Central memory CD8-positive, alpha-beta T cell (primary cell): Measurements from ENCODE around the gene PRR15L.
"Not testable (repeated sequence)": the region's sequence is repeated elsewhere in the genome, so short reads cannot be mapped to it uniquely, and the experiment has no call there.

Experiments used
- ATAC-seq: fragments of 150-1000 bp; cut with Tn5 transposase; replicated peaks from 2 replicates; pipeline ENCODE4 v1.10.0; 2022; ENCODE audit warnings: mild to moderate bottlenecking, moderate FRiP score, moderate number of reproducible peaks; ENCODE audit not compliant: poor library complexity, severe bottlenecking; ENCODE audit errors: extremely low read depth
- DNase-seq, 2 donors: peaks; one replicate each; pipeline ENCODE4 v3.0.0; 2021; ENCODE audit warnings: low spot score in 2 of 2
- H3K27ac Mint-ChIP-seq: one replicate; pipeline ENCODE4 v1.8.0; 2022; ENCODE audit warnings: low read depth, mild to moderate bottlenecking, moderate library complexity, mixed read lengths
- H3K27me3 Mint-ChIP-seq: one replicate; pipeline ENCODE4 v1.8.0; 2022; ENCODE audit warnings: mixed read lengths
- H3K36me3 Mint-ChIP-seq: one replicate; pipeline ENCODE4 v1.8.0; 2022; ENCODE audit warnings: mild to moderate bottlenecking, moderate library complexity, mixed read lengths; ENCODE audit not compliant: insufficient read depth
- H3K4me1 Mint-ChIP-seq: one replicate; pipeline ENCODE4 v1.8.0; 2022; ENCODE audit warnings: mixed read lengths
- H3K4me3 Mint-ChIP-seq: one replicate; pipeline ENCODE4 v1.8.0; 2022; ENCODE audit warnings: mild to moderate bottlenecking, moderate library complexity, mixed read lengths
- H3K9me3 Mint-ChIP-seq: one replicate; pipeline ENCODE4 v1.8.0; 2022; ENCODE audit warnings: mixed read lengths

Gene PRR15L

DNA sequence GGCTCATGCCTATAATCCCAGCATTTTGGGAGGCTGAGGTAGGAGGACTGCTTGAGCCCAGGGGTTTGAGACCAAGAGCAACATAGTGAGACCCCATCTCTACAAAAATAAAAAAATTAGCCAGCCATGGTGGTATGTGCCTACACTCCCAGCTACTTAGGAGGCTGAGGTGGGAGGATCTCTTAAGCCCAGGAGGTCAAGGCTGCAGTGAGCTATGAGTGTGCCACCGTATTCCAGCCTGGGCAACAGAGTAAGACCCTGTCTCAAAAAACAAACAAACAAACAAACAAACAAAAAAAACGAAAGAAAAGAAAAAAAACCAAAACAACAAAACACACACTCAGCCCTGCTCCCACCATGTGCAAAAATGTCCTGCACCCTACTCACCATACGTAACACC is 22.2 kb downstream of the PRR15L start:
- not testable (repeated sequence) for H3K27me3 Mint-ChIP-seq, DNase-seq, H3K36me3 Mint-ChIP-seq, H3K4me3 Mint-ChIP-seq, H3K9me3 Mint-ChIP-seq, ATAC-seq, H3K27ac Mint-ChIP-seq
- peaks cover 11% of the 10 kb centered on the region for H3K4me1 Mint-ChIP-seq

DNA sequence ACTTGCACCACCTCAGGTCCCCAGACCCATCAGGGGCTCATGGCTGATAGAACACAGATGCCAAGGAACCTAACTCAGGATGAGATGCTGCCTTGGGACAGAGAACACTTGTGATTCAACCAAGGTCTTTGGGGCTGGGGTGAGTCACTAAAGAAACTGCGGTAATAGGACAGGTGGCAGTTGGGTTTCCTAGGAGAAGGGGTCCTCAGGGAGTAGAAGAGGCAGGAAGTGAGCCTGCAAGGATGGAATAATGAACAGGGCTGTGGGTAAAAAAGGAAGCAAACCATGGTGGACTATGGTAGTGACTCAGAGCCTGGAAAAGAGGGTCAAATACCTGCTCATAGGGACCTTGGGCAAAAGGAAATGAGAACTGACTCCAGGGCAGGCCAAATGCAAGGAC is 22.8 kb downstream of the PRR15L start:
- ATAC-seq (no peak), DNase-seq (no peak)
- no peak overlapping the region for H3K4me3 Mint-ChIP-seq
- H3K4me1 Mint-ChIP-seq = peaks cover 11% of the 10 kb centered on the region
- peak overlapping the region; percentile 10 for H3K27ac Mint-ChIP-seq
- H3K36me3 Mint-ChIP-seq = peaks cover 2% of the 10 kb centered on the region
- H3K9me3 Mint-ChIP-seq = no peaks in the 10 kb centered on the region
- no peaks in the 10 kb centered on the region for H3K27me3 Mint-ChIP-seq

DNA sequence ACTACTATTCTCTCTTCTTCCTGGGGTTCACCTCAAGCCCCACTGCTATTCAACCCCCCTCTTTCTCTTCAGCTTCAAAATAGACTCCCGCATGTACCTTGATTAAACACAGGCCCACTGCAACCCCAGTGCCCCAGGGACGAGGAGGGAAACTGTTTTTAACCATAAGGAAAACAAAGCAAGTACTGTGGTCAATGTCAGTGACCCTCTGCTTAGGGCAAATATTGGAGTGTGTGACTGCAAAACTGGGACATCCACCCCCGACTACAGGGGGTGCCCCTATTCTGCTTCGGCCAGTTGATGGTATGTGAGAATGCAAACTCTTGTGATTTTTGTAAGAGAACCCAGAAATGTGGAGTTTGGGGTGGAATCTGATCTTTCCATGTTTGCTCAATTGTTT is 25.8 kb downstream of the PRR15L start:
- H3K27ac Mint-ChIP-seq = peak overlapping the region; percentile 74
- no peaks in the 10 kb centered on the region for H3K9me3 Mint-ChIP-seq
- ATAC-seq (no peak), DNase-seq (no peak)
- H3K4me1 Mint-ChIP-seq = peaks cover 12% of the 10 kb centered on the region
- no peaks in the 10 kb centered on the region for H3K27me3 Mint-ChIP-seq
- peaks cover 15% of the 10 kb centered on the region for H3K36me3 Mint-ChIP-seq
- no peak overlapping the region for H3K4me3 Mint-ChIP-seq

- Mint-ChIP-seq H3K36me3 (peaks cover 34% of the 10 kb centered on the region), H3K9me3 (no peaks in the 10 kb centered on the region), H3K27me3 (no peaks in the 10 kb centered on the region), H3K4me1 (peaks cover 10% of the 10 kb centered on the region), H3K27ac (no peak overlapping the region), H3K4me3 (no peak overlapping the region)
- DNase-seq = no peak
- no peak for ATAC-seq
These were observed 28.3 kb downstream of the PRR15L start for GRCh38 chr17:47929218-47930000.

DNA sequence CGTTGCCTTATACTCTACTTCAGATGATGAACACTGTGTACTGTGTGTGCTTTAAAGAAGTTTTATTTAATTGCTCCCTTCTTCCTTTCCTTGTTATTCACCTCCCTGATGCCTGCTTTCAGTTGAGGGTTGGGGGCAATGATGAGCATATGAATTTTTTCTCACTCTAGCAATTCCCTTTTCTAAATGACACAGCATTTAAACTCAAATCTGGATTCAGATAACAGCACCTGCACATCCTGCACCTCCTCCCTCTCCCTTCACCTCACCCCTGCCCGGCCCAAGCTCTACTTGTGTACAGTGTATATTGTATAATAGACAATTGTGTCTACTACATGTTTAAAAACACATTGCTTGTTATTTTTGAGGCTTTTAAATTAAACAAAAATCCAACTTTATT is 29.3 kb downstream of the PRR15L start:
- no peak for DNase-seq
- Mint-ChIP-seq H3K4me3 (no peak overlapping the region), H3K4me1 (peaks cover 10% of the 10 kb centered on the region), H3K9me3 (no peaks in the 10 kb centered on the region), H3K36me3 (peaks cover 43% of the 10 kb centered on the region), H3K27me3 (no peaks in the 10 kb centered on the region), H3K27ac (peak overlapping the region; percentile 8)
- ATAC-seq = no peak

- H3K4me1 Mint-ChIP-seq = peaks cover 10% of the 10 kb centered on the region
- DNase-seq (no peak), ATAC-seq (no peak)
- no peaks in the 10 kb centered on the region for H3K27me3 Mint-ChIP-seq
- no peak overlapping the region for H3K4me3 Mint-ChIP-seq
- H3K36me3 Mint-ChIP-seq = peaks cover 46% of the 10 kb centered on the region
- H3K27ac Mint-ChIP-seq = peak overlapping the region; percentile 8
- no peaks in the 10 kb centered on the region for H3K9me3 Mint-ChIP-seq
These were observed 29.8 kb downstream of the PRR15L start for GRCh38 chr17:47927821-47928400.

DNA sequence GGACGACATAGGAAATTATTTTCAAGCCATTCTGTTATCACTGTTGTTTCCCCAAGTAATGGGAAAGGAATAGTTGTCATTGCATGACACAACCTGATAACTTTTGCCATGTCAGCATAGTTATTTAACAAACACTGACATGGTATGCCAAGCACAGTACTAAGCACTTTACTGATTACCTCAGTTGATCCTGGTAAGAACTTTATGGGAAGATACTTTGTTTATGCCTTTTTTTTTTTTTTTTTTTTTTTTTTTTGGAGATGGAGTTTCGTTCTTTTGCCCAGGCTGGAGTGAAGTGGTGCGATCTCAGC is 32.0 kb downstream of the PRR15L start:
- H3K9me3 Mint-ChIP-seq = no peaks in the 10 kb centered on the region
- ATAC-seq (no peak), DNase-seq (no peak)
- H3K4me3 Mint-ChIP-seq = no peak overlapping the region
- H3K36me3 Mint-ChIP-seq = peaks cover 60% of the 10 kb centered on the region
- no peak overlapping the region for H3K27ac Mint-ChIP-seq
- H3K4me1 Mint-ChIP-seq = peaks cover 5% of the 10 kb centered on the region
- no peaks in the 10 kb centered on the region for H3K27me3 Mint-ChIP-seq

- peaks cover 5% of the 10 kb centered on the region for H3K4me1 Mint-ChIP-seq
- H3K27ac Mint-ChIP-seq = no peak overlapping the region
- ATAC-seq (no peak), DNase-seq (no peak)
- no peaks in the 10 kb centered on the region for H3K9me3 Mint-ChIP-seq
- peaks cover 62% of the 10 kb centered on the region for H3K36me3 Mint-ChIP-seq
- no peaks in the 10 kb centered on the region for H3K27me3 Mint-ChIP-seq
- no peak overlapping the region for H3K4me3 Mint-ChIP-seq
These were observed 32.7 kb downstream of the PRR15L start for GRCh38 chr17:47924785-47925677.

DNA sequence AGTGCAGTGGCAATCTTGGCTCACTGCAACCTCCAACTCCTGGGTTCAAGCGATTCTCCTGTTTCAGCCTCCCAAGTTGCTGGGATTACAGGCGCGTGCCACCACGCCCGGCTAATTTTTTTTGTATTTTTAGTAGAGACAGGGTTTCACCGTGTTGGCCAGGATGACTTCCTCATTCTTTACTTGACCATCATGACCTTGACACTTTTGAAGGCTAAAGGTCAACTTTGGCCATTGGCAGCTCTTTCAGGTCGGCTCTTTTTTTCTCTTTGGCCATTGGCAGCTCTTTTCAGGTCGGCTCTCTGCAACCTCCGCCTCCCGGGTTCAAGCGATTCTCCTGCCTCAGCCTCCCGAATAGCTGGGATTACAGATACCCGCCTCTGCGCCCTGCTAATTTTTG is 37.8 kb downstream of the PRR15L start:
- not testable (repeated sequence) for DNase-seq, H3K4me3 Mint-ChIP-seq, ATAC-seq, H3K9me3 Mint-ChIP-seq, H3K27me3 Mint-ChIP-seq, H3K4me1 Mint-ChIP-seq
- H3K27ac Mint-ChIP-seq = peak overlapping the region; percentile 79
- peaks cover 38% of the 10 kb centered on the region for H3K36me3 Mint-ChIP-seq

- Mint-ChIP-seq H3K27me3 (no peaks in the 10 kb centered on the region), H3K4me1 (peaks cover 10% of the 10 kb centered on the region), H3K27ac (no peak overlapping the region), H3K4me3 (no peak overlapping the region), H3K9me3 (no peaks in the 10 kb centered on the region), H3K36me3 (peaks cover 39% of the 10 kb centered on the region)
- DNase-seq (no peak), ATAC-seq (no peak)
These were observed 38.7 kb downstream of the PRR15L start for GRCh38 chr17:47918991-47919390.

DNA sequence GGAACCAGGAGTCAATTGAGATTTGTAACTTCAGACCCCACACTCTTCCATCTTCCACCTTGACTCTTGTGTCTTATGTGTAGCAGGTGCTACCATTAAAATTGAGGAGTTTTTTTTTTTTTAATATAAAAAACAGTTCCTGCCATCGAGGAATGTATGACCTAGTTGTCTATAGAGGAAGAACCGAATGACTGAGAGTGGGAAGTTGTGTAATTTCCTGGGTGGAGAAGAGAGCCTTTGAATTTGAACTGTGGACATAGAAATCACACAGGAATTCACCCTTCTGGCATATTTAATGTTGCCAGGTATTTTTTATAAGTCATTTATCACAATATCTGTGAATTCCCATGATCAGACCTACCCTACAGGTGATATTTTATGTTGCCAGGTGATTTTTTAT is 39.7 kb downstream of the PRR15L start:
- Mint-ChIP-seq H3K27me3 (no peaks in the 10 kb centered on the region), H3K27ac (peak overlapping the region; percentile 68), H3K9me3 (no peaks in the 10 kb centered on the region), H3K36me3 (peaks cover 33% of the 10 kb centered on the region), H3K4me3 (no peak overlapping the region), H3K4me1 (peaks cover 13% of the 10 kb centered on the region)
- DNase-seq = no peak
- no peak for ATAC-seq

DNA sequence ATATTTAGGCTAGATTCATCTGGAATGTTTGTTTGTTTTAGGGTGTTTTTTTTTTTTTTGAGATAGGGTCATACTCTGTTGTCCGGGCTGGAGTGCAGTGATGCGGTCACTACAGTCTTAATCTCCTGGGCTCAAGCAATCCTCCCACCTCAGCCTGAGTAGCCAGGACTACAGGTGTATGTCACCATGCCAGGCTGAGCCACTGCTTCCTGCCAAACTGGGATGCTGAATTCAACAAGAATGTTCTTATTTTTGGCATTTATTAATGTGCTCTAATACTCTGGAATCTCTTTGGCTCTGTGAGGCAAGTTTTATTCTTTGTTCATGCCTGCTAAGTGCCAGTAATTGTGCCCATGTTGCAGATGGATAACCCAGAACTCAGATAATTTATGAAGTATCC is 40.1 kb downstream of the PRR15L start:
- no peak for DNase-seq
- Mint-ChIP-seq H3K4me1 (peaks cover 17% of the 10 kb centered on the region), H3K27me3 (no peaks in the 10 kb centered on the region), H3K27ac (peak overlapping the region; percentile 68), H3K4me3 (no peak overlapping the region), H3K9me3 (no peaks in the 10 kb centered on the region), H3K36me3 (peaks cover 29% of the 10 kb centered on the region)
- ATAC-seq = no peak
